Fibroblast of villous mesenchyme (primary cell): ENCODE data around the gene MRPL45. TPM values are rescaled to one million over a fixed set of nuclear protein-coding genes. Genes with fewer than 3 reads are reported as not detected.

Experiments
- DNase-seq: peaks from one replicate; pipeline ENCODE4 v3.0.0-alpha.2; 2010; ENCODE audit warnings: low read depth
- H3K4me3 ChIP-seq: 2 replicates; pipeline ENCODE4 v1.5.1; 2011; ENCODE audit warnings: low read depth, mild to moderate bottlenecking, low read length
- CTCF ChIP-seq: IDR thresholded peaks from 2 replicates; pipeline ENCODE4 v1.5.1; 2012; ENCODE audit warnings: low read depth, mild to moderate bottlenecking, low read length; ENCODE audit not compliant: insufficient read depth
- total RNA-seq: library from RNA; depleted of rRNA; stranded (reverse); fragments of >200 nt; gene quantifications from 2 replicates; pipeline ENCODE4 v1.2.3, GENCODE V29; 2012

MRPL45 gene
- total RNA-seq, 1 donor = 30.2 TPM

- no peak for DNase-seq
- H3K4me3 ChIP-seq = no peak overlapping the region
- TF ChIP-seq CTCF = no peak
These were observed 47.4 kb downstream of the MRPL45 start for GRCh38 chr17:38344420-38344745.

DNA sequence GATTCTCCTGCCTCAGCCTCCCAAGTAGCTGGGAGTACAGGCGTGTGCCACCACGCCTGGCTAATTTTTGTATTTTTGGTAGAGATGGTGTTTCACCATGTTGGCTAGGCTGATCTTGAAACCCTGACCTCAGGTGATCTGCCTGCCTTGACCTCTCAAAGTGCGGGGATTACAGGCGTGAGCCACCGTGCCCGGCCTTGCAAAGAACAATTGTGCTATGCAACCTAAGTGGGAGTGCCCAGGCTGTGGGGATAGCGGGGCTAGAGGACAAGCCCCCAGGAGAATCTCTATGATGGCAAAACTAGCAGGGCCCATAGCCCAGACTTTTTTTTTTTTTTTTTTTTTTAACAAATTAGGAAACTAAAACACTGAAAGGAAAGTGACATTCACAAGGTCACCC lies 48.8 kb downstream of the MRPL45 start:
- no peak for DNase-seq
- no peak for TF ChIP-seq CTCF
- no peak overlapping the region for H3K4me3 ChIP-seq

DNA sequence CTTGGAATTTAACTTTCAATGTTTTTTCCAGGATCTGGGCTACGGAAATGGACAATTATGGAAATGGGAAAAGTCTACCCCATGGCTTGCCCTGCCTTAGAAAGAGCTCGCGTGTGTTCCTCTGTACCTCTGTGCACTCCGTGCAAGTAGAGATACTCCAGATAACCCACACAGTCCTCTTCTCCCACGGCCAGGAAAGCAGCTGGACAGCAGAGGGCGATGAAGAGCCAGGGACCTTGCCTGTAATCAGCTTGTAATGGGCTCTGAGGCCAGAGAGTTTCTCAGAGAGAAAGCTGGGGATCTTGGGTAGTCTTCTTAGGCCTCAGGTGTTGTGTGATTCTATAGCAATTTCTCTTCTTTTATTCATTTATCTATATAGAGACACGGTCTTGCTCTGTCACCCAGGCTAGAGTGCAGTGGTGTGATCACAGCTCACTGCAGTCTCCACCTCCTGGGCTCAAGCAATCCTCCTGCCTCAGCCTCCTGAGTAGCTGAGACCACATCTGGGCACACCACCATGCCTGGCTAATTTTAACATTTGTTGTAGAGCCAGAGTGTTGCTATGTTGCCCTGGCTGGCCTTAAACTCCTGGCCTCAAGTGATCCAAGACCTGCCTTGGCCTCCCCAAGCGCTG lies 52.2 kb downstream of the MRPL45 start:
- DNase-seq = peak; percentile 84
- peak; percentile 99 for TF ChIP-seq CTCF
- H3K4me3 ChIP-seq = no peak overlapping the region

DNA sequence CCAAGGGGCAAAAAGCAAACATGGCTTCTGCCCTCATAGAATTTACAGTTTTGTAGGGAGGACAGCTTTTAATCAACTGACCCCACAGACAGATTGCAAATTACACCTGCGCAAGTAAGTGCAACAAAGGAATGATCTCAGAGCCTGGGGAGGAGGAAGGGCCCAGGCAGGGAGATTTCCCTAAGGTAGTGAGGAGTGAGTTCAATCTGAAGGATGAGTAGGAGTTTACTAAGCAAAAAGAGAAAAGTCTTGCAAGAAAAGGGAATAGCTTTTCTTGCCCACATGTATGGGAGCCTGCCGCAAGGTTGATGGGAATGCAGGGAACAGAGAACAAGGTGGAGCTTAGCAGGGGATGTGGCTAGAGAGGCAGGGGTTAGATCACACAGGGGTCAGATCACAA lies 53.1 kb downstream of the MRPL45 start:
- DNase-seq = no peak
- TF ChIP-seq CTCF = no peak
- H3K4me3 ChIP-seq = no peak overlapping the region

DNA sequence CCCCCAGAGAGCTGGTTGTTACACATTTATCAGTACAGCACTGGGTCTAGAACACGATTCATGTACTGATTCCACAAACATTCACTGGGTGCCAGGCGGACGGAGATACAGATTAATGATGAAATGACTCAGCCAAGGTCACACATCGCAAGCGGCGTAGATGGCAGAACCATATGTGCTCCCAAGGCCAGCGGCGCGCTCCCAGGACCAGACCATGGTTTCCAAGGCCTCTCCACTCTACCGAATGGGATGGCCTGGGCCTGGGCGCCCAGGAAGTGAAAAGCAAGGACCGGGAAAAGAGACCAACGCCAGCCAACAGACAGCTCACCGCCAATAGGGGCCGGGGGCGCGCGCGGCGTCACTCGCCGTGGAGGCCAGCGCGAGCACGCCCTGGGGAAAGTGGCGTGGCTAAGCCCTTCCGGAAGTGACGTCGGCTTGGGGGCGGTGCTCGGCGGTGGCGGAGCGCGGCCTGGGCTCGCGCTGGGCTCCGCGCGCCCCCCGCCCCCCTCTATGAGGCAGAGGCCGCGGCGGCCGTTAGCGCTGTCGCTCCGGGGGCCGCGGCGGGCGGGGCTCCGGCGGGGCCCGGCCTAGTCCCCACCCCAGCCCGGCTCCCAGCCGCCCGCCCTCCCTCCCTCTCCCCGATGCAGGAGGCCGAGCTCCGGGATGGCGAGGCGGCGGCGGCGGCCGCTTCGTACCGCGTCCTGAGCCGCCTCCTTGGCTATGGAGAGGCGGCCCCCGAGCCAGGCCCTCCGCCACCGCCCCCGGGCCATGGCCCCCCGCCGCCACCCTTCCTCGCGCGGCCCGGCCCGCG lies 54.6 kb downstream of the MRPL45 start, which contains the start of gene SOCS7:
SOCS7 (plus strand) TSS at position 433 of the 811 bp plus-strand sequence; CDS start at position 642, 209 bp downstream.
- no peak for TF ChIP-seq CTCF
- H3K4me3 ChIP-seq = peak within 1 kb of the TSS; percentile 78
- peak; percentile 94 for DNase-seq

- peak; percentile 34 for DNase-seq
- no peak for TF ChIP-seq CTCF
- peak overlapping the region; percentile 78 for H3K4me3 ChIP-seq
These were observed 55.5 kb downstream of the MRPL45 start for GRCh38 chr17:38352245-38353085.
